Fibroblast of lung (primary cell): ENCODE data around the gene NCEH1.

Experiments
- EZH2 ChIP-seq: IDR thresholded peaks from 2 replicates; pipeline ENCODE4 v1.5.1; 2012; ENCODE audit warnings: low read length, control low read depth, mild to moderate bottlenecking; ENCODE audit errors: missing control alignments
- TF ChIP-seq, protein P1 (sequence below), 2 donors: IDR thresholded peaks in 1 of 2; conservative IDR thresholded peaks in 1 of 2; 1 replicate in 1 of 2; 2 replicates in 1 of 2; pipeline ENCODE4 v1.5.1; 2011 to 2012; ENCODE audit warnings: low read length in 2 of 2, control low read depth in 1 of 2, inconsistent platforms in 1 of 2, low read depth in 1 of 2, mild to moderate bottlenecking in 1 of 2

DNA sequence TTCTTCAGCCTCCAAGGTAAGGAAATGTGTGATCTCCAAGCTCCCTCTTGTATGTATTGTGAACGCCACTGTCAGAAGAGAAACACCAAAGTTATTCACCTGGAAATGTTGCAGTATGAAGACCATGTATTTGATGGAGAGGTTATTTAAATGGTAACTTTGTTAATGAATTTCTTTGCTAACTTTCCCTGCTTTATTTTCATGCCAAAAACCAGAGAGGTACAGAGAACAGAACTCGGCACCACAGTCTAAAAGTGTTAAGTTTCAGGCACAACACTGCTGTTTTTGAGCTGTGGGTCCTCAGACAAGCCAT is 114.5 kb downstream of the NCEH1 start:
- TF ChIP-seq, protein P1, sequence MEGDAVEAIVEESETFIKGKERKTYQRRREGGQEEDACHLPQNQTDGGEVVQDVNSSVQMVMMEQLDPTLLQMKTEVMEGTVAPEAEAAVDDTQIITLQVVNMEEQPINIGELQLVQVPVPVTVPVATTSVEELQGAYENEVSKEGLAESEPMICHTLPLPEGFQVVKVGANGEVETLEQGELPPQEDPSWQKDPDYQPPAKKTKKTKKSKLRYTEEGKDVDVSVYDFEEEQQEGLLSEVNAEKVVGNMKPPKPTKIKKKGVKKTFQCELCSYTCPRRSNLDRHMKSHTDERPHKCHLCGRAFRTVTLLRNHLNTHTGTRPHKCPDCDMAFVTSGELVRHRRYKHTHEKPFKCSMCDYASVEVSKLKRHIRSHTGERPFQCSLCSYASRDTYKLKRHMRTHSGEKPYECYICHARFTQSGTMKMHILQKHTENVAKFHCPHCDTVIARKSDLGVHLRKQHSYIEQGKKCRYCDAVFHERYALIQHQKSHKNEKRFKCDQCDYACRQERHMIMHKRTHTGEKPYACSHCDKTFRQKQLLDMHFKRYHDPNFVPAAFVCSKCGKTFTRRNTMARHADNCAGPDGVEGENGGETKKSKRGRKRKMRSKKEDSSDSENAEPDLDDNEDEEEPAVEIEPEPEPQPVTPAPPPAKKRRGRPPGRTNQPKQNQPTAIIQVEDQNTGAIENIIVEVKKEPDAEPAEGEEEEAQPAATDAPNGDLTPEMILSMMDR (conservative IDR thresholded peaks at IDR 0.05 in 1 of 2, IDR thresholded peaks at IDR 0.05 in 1 of 2; ENCODE audit: low read depth in 1 of 2, low read length in 2 of 2) = no peak
- TF ChIP-seq EZH2 = no peak
